GM10847 (cell line): ENCODE measurements around the gene BMP7.

Experiments used
- POLR2A ChIP-seq: IDR thresholded peaks from 2 replicates; pipeline ENCODE4 v1.6.1; 2011; ENCODE audit not compliant: insufficient read length; ENCODE audit errors: extremely low read depth

The BMP7 gene

GRCh38 chr20:57123504-57123903 is 142.9 kb downstream of the BMP7 start:
- no peak for TF ChIP-seq POLR2A

GRCh38 chr20:57122536-57123489 is 143.6 kb downstream of the BMP7 start:
- TF ChIP-seq POLR2A = no peak

- no peak for TF ChIP-seq POLR2A
Observed at GRCh38 chr20:57118964-57119363, 147.5 kb downstream of the BMP7 start.
